HG03432 (cell line): Measurements from ENCODE around the gene ATF6B.
"Not testable (repeated sequence)": the region's sequence is repeated elsewhere in the genome, so short reads cannot be mapped to it uniquely, and the experiment has no call there.

ENCODE experiments used
- ATAC-seq: cut with Tn5 transposase; IDR thresholded peaks from one replicate; pipeline ENCODE4 v1.9.1; 2021; ENCODE audit warnings: mild to moderate bottlenecking, moderate library complexity; ENCODE audit not compliant: unreplicated experiment

ATF6B gene

GRCh38 chr6:32083812-32084768 is 44.0 kb downstream of the ATF6B start:
- ATAC-seq: no peak

DNA sequence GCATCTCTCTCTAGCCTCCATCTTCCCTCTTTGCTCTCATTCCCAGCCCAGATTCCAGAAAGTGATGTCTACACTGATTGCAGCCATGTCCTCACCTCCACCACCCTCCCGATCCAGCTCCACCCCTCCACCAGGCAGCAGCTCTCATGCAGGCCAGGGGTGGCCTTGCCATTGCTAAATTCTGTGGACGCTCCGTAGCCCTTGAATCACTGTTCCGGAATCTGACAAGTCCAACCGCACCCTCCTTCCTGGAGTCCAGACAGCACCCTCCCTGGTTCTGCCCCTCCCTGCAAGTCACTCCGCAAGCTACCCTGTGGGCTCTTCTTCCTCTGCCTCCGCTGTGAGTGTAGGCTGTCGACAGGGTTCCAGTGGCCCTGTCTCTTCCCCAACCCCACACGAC is 45.1 kb downstream of the ATF6B start:
- no peak for ATAC-seq

GRCh38 chr6:32082478-32082877 is 45.6 kb downstream of the ATF6B start:
- ATAC-seq: no peak

- ATAC-seq: no peak
These were observed 46.7 kb downstream of the ATF6B start for GRCh38 chr6:32081168-32081990.

- no peak for ATAC-seq
These were observed 48.3 kb downstream of the ATF6B start for GRCh38 chr6:32079566-32080290.

GRCh38 chr6:32076321-32076809 is 51.7 kb downstream of the ATF6B start:
- no peak for ATAC-seq

DNA sequence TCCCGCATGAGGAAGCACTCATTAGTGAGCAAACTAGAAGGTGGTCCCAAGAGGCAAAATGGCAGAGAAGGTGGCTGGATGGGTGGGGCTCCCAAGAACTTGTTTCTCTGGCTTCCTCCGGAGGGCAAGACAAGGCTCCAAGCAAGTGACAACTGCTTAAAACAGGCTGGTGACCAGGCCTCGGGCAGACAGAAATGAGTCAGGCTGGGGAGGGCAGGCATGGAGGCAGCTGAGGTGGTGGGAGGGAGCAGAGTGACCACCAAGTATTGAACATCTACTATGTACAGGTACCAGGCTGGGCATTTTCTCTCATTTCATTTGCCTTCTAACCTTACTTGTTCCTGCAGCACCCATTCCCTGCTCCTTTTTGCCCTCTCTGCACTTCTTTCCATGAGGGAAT is 52.3 kb downstream of the ATF6B start:
- ATAC-seq: no peak

DNA sequence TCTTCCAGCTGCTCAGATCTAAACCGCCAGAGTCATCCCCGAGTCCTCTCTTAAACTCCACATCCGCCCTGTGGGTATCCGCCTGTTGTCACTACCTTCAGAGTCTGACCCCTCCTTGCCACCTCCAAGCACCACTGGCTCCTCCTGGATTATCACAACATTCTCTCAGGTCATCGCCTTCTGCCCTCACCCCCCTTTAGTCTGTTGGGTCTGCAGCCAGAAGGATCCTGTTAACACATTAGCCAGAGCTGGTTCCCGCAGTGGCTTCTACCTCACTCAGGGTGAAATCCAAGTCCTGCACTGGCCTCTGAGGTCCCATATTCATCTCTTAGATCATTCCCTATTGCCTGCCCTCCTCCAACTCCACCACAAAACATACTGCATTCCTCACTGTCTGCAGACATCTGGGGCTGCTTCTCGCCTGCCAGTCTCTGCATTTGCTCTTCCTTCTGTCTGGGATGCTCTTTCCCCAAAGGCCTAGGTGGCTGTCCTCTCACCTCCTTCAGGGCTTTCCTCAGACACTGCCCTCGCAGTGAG is 53.0 kb downstream of the ATF6B start:
- ATAC-seq: no peak

DNA sequence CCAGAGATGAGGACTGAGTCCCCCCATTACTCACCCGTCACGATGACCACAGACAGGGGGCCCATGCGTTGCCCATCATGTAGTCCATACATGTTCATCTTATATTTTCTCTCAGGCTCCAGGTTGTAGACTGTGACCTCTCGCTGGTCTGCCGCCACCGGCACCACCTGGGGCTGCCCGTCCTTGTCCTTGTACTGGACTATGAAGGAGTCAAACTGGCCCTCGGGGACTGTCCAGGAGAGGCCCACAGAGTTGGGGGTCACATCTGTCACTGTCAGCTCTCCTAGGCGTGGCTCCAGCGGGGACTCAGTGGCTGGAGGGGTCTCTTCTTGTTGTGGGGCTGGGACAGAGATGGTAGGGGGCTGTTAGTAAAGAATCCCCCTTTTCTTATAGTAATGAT is 54.4 kb downstream of the ATF6B start:
- ATAC-seq: no peak

DNA sequence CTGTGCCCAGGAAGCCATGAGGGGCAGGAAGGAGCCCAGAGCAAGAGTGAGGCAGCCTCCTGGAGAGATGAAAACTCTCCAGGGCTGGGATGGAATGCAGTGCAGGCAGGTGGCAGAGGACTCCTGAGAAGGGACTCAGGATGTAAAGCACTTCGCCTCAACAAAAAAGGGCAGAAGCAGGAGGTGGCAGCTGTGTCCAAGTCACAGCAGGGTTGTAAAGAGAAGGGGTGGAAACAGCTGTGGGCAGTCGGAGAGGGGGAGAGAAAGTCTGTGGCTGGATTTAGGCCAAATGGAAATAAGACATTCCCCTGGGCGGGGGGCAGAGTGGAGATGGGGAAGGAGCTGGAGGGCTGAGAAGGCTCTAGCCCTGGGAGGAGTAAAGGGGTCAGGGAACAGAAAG is 54.9 kb downstream of the ATF6B start:
- no peak for ATAC-seq

GRCh38 chr6:32070814-32071543 is 57.1 kb downstream of the ATF6B start:
- ATAC-seq: no peak

DNA sequence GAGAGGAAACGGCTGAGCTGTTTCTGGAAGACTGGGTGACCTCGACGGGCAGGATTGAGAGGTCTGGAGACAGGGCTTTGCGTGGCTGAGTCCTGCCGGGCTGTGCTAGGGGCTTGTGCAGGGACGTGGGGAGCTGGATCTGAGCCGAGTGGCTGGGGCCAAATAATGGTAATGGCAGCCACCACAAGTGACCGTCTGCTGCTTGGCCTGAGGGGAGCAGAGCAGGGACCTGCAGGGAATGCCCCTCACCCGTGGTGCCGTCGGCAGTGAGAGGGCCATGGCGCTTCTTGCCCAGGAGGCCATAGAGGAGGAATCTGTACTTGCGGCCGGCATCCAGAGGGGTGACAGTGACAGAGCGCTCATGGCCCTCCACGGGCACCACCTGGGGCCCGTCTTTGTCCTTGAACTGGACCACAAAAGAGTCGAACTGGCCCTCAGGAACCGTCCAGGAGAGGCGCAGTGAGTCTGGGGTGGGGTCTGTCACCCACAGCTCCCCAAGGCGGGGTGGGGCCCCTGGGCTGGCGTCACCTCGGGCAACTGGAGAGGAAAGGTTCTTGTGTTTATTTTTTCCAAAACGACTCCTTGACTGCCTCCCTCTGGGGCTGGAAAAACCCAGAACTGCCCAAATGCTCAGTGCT is 58.0 kb downstream of the ATF6B start:
- no peak for ATAC-seq

DNA sequence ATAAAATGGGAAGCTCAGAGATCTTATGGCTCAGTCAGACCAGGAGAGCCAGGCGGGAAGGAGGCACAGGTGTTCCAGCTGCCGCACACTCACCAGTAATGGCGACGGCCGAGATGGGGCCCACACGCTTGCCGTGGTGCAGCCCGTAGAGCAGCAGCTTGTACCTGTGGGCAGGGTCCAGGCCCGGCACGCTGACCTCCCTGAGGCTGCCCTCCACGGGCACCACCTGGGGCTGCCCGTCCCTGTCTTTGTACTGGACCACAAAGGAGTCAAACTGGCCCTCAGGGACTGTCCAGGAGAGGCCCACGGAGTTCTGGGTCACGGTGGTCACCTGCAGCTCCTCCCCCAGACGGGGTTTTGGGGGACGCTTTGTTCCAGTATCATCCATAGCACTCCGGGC is 58.6 kb downstream of the ATF6B start:
- no peak for ATAC-seq

DNA sequence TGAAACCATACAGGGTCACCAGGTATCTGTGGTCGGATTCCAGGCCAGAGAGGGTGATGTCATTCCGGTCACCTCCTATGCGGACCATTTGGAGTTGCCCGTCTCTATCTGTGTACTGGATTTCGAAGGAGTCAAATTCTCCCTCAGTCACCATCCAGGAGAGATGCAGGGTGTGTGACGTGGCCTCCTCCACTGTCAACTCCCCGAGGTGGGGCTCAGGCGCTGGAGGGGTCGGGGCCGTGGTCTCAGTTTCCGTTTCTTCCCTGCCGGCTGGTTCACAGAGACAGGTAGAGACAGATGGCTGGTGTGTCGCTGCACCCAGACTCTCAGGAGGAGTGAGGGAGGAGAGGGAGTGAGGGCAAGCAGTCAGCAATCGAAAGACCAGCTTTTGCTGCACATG is 59.2 kb downstream of the ATF6B start:
- no peak for ATAC-seq

DNA sequence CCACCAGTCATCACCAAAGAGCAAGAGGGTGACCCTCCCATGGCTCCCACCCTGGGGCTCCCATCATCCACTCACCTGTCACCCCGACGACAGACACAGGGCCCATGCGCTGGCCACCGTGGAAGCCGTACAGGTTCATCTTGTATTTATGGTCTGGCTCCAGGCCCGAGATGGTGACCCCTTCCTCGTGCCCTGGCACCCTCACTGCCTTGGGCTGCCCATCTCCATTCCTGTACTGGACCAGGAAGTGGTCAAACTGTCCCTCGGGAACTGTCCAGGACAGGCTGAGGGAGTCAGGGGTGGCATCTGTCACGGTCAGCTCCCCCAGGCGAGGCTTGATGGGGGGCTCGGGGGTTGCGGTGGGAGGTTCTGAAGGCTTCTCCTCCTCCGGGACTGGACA is 59.7 kb downstream of the ATF6B start:
- ATAC-seq: not testable (repeated sequence)

DNA sequence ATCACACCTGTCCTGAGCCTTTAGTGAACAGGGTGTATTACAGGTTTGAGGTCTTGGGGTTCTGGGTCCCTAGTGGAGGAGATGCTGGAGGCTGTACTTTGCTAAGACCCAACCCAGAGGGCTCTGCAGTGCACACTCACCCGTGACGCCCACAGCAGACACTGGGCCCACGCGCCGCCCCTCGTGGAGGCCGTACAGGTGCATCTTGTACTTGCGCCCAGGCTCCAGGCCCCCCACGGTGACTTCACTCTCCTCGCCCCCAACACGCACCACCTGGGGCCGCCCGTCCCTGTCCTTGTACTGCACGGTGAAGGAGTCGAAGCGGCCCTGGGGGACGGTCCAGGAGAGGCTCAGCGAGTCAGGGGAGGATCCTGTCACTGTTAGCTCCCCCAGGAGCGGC is 60.5 kb downstream of the ATF6B start:
- ATAC-seq: not testable (repeated sequence)
